ENCODE data around the gene NDRG3.

Gene NDRG3

DNA sequence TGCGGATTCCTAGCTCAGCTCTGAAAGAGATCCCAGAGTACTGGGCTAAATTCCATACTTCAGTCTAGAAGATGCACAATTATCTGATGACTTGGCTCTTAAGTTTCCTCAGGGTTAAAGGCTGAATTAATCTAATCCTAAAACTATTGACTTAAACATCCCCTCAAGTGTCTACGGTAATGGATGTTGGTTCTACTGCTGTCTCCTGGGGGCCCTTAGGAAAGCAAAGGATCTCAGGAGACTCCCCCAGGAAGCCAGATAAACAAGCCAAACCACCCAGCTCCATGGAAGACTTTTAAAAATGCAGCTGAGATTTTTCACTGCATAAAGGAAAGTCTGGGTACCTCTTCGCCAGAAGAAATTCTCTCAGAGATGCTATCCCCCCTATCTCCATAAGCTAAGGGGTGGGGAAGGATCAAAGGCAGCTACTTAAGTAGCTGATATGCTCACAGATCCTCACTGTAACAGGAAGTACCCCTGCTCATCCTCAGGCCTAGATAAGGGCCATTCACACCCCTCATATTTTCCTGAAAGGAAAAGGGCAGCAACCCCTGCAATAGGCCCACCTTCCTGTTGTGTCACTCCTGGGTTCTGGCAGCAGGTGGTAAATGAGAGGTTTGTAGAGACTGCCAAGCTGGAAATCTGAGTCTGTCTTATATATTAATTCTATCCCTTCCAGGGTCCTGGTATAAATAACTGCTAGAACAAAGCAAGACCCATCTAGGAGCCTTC, 9.3 kb downstream of the NDRG3 start:
- Histone ChIP-seq H3K27ac (ENCODE audit: low read depth, low read length) (no peak overlapping the region), H3K9me2 (replicated peaks; ENCODE audit: insufficient read depth, low read length) (no peaks in the 10 kb centered on the region), H3K27me3 (ENCODE audit: low read length) (no peaks in the 10 kb centered on the region), H3K79me2 (ENCODE audit: insufficient read depth, low read length) (peaks cover 7% of the 10 kb centered on the region; the same call in 1 of the 2 replicates), H3K9me3 (ENCODE audit: insufficient read depth, low read length) (no peaks in the 10 kb centered on the region), H4K20me1 (ENCODE audit: low read depth, low read length) (no peaks in the 10 kb centered on the region), H3K36me3 (ENCODE audit: low read length) (no peaks in the 10 kb centered on the region), H3K9ac (ENCODE audit: low read length) (no peak overlapping the region), H2AFZ (ENCODE audit: low read depth, low read length, severe bottlenecking) (no peak overlapping the region), H3K4me3 (ENCODE audit: insufficient read depth, low read length, poor library complexity, severe bottlenecking) (no peak overlapping the region), H3K4me2 (ENCODE audit: low read depth, low read length, poor library complexity, severe bottlenecking) (no peak overlapping the region), H3F3A (ENCODE audit: insufficient read depth) (peaks cover 6% of the 10 kb centered on the region; the same call in 1 of the 2 replicates)
- TF ChIP-seq CTCF (IDR thresholded peaks at IDR 0.05; ENCODE audit: insufficient read depth, low read length, poor library complexity, severe bottlenecking) (no peak), EZH2phosphoT487 (conservative IDR thresholded peaks at IDR 0.05; ENCODE audit: low read length) (no peak)

DNA sequence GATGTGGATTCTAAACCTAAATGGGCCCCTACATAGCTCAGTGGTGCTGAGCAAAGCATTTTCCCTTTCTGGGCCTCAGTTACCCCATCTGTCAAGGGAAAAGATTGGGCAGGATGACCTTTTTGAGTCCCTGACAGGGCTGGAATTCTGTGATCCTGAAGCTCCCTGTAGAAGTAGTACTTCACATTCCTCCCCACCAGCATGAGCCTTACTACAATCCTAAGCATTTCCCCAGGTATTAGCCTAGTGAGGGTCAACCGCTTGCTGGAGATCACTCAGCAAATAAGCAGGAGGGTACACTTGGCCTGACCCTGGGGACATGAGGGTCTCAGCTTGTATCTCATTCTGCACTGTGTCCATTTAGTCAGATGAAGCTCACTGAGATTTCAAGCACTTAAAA, 13.4 kb downstream of the NDRG3 start:
- H3K27me3 ChIP-seq (ENCODE audit: low read length), result no peaks in the 10 kb centered on the region
- no peak overlapping the region for H3K4me3 ChIP-seq (ENCODE audit: insufficient read depth, low read length, poor library complexity, severe bottlenecking)
- H3K9me3 ChIP-seq (ENCODE audit: insufficient read depth, low read length), result no peaks in the 10 kb centered on the region
- peaks cover 9% of the 10 kb centered on the region; the same call in 1 of the 2 replicates for H3K79me2 ChIP-seq (ENCODE audit: insufficient read depth, low read length)
- no peak overlapping the region for H2AFZ ChIP-seq (ENCODE audit: low read depth, low read length, severe bottlenecking)
- H3K9ac ChIP-seq (ENCODE audit: low read length), result no peak overlapping the region
- no peaks in the 10 kb centered on the region for H3K36me3 ChIP-seq (ENCODE audit: low read length)
- no peak overlapping the region for H3K27ac ChIP-seq (ENCODE audit: low read depth, low read length)
- H3K9me2 ChIP-seq (replicated peaks; ENCODE audit: insufficient read depth, low read length), result no peaks in the 10 kb centered on the region
- H4K20me1 ChIP-seq (ENCODE audit: low read depth, low read length), result no peaks in the 10 kb centered on the region
- no peak for TF ChIP-seq EZH2phosphoT487 (conservative IDR thresholded peaks at IDR 0.05; ENCODE audit: low read length)
- no peak for TF ChIP-seq CTCF (IDR thresholded peaks at IDR 0.05; ENCODE audit: insufficient read depth, low read length, poor library complexity, severe bottlenecking)
- no peak overlapping the region for H3K4me2 ChIP-seq (ENCODE audit: low read depth, low read length, poor library complexity, severe bottlenecking)
- no peaks in the 10 kb centered on the region for H3F3A ChIP-seq (ENCODE audit: insufficient read depth)

DNA sequence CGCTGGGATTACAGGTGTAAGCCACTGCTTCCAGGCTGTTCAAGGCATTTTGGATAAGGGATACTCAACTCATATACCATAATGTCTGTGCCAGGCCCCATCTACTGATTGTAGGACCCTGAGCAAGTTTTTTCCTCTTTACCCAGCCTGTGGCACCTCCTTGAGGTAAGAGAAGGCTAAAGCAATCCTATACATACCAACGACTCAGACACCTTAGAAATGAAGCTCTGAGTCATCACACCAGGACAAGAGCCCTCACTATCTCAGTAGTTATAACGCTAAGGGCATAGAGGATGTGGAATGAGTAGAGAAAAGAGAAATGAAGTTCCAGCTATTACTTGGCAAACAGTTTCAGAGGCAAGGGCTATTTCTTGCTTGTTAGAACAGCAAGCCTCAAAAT, 16.9 kb downstream of the NDRG3 start:
- no peak overlapping the region for H3K4me3 ChIP-seq (ENCODE audit: insufficient read depth, low read length, poor library complexity, severe bottlenecking)
- H3K9ac ChIP-seq (ENCODE audit: low read length), result no peak overlapping the region
- no peak for TF ChIP-seq CTCF (IDR thresholded peaks at IDR 0.05; ENCODE audit: insufficient read depth, low read length, poor library complexity, severe bottlenecking)
- TF ChIP-seq EZH2phosphoT487 (conservative IDR thresholded peaks at IDR 0.05; ENCODE audit: low read length), result no peak
- no peak overlapping the region for H2AFZ ChIP-seq (ENCODE audit: low read depth, low read length, severe bottlenecking)
- H4K20me1 ChIP-seq (ENCODE audit: low read depth, low read length), result no peaks in the 10 kb centered on the region
- no peaks in the 10 kb centered on the region for H3K36me3 ChIP-seq (ENCODE audit: low read length)
- H3K27ac ChIP-seq (ENCODE audit: low read depth, low read length), result no peak overlapping the region
- no peaks in the 10 kb centered on the region for H3K9me3 ChIP-seq (ENCODE audit: insufficient read depth, low read length)
- H3K9me2 ChIP-seq (replicated peaks; ENCODE audit: insufficient read depth, low read length), result no peaks in the 10 kb centered on the region
- H3K79me2 ChIP-seq (ENCODE audit: insufficient read depth, low read length), result peaks cover 7% of the 10 kb centered on the region; the same call in 1 of the 2 replicates
- no peak overlapping the region for H3K4me2 ChIP-seq (ENCODE audit: low read depth, low read length, poor library complexity, severe bottlenecking)
- H3K27me3 ChIP-seq (ENCODE audit: low read length), result no peaks in the 10 kb centered on the region
- H3F3A ChIP-seq (ENCODE audit: insufficient read depth), result no peaks in the 10 kb centered on the region
